ENCODE data around the gene POLA2.

DNA sequence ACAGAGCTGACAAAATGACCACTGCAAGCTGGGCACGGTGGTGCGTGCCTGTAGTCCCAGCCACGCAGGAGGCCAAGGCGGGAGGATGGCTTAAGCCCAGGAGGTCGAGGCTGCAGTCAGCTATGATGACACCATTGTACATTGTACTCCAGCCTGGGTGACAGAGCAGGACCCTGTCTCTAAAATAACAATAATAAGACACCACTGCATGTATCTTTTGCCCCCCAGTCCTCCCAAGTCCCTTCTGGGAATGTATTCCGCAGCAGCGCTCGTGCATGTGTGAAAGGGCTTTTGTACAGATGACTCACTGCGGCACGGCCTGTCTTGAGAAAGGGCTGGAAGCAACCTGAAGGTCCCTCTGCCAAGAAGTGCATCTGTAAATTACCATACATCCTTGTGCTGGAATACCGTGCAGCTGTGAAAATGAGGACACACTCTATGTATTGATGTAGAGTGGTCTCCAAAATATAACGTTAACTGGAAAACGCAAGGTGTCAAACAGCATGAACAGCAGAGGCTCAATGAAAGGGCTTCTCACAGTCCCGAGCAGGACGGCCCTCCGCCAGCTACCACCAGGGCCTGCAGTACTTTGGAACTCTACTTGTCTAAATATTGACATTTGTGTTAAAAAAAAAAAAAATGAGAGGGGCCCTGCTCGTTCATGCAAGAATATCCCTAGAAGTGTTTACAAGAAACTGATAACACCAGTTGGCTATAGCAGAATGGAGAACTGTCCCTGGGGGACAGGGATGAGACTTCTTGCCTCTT, 43.9 kb downstream of the POLA2 start:
- TF ChIP-seq POLR2A (IDR thresholded peaks at IDR 0.05; ENCODE audit: low read depth, low read length) (no peak), POLR2AphosphoS5 (IDR thresholded peaks at IDR 0.05; ENCODE audit: low read depth, low read length) (no peak)
